A673 (cell line): ENCODE data around the gene UVRAG. TPM values are rescaled to one million over a fixed set of nuclear protein-coding genes. Genes with fewer than 3 reads are reported as not detected.

Source experiments
- BruUV-seq: library from RNA; stranded (reverse); fragments of 400-500 nt; replicated peaks from 2 replicates; lab custom pipeline; 2021; lab: Mats Ljungman, UMichigan
- CTCF ChIA-PET: fragments of 300-600 bp; sonication (Branson Sonifier 250); formaldehyde crosslinking; loops from one replicate; lab custom pipeline; 2022; ENCODE audit warnings: antibody characterized with exemption; lab: Charles Lee
- POLR2A ChIA-PET: fragments of 300-600 bp; sonication (Branson Sonifier 250); formaldehyde crosslinking; loops from one replicate; lab custom pipeline; 2022; ENCODE audit warnings: antibody characterized with exemption; ENCODE audit not compliant: low non-redundant PET; lab: Charles Lee
- DNase-seq: peaks from one replicate; pipeline ENCODE4 v3.0.0-alpha.2; 2015; ENCODE audit warnings: low spot score
- H3K27ac ChIP-seq: fragments of 200-600 bp; sonication (generic); 2 replicates; pipeline ENCODE4 v1.5.1; 2016; ENCODE audit warnings: mixed run types, low read depth, mild to moderate bottlenecking, mixed read lengths, antibody characterized with exemption, low read length; ENCODE audit not compliant: poor library complexity, severe bottlenecking
- H3K27me3 ChIP-seq: fragments of 200-600 bp; sonication (generic); replicated peaks from 2 replicates; pipeline ENCODE4 v1.6.1; 2017; ENCODE audit warnings: mixed run types, low read depth, mild to moderate bottlenecking, mixed read lengths, antibody characterized with exemption, low read length; ENCODE audit not compliant: insufficient read depth, poor library complexity
- H3K36me3 ChIP-seq: fragments of 200-600 bp; sonication (generic); 2 replicates; pipeline ENCODE4 v1.6.1; 2016; ENCODE audit warnings: mixed run types, mild to moderate bottlenecking, mixed read lengths, antibody characterized with exemption, low read length; ENCODE audit not compliant: insufficient read depth, poor library complexity, severe bottlenecking
- H3K4me1 ChIP-seq: fragments of 200-600 bp; sonication (generic); 2 replicates; pipeline ENCODE4 v1.6.1; 2017; ENCODE audit warnings: mixed run types, mild to moderate bottlenecking, mixed read lengths, antibody characterized with exemption, low read length; ENCODE audit not compliant: insufficient read depth, poor library complexity, severe bottlenecking
- H3K4me3 ChIP-seq: fragments of 200-600 bp; sonication (generic); 2 replicates; pipeline ENCODE4 v1.5.1; 2016; ENCODE audit warnings: low read depth, mixed run types, mild to moderate bottlenecking, mixed read lengths, low read length; ENCODE audit not compliant: poor library complexity, severe bottlenecking
- H3K9me3 ChIP-seq: fragments of 200-600 bp; sonication (generic); 2 replicates; pipeline ENCODE4 v1.6.1; 2016; ENCODE audit warnings: mixed run types, low read depth, mild to moderate bottlenecking, mixed read lengths, antibody characterized with exemption, low read length; ENCODE audit not compliant: poor library complexity, severe bottlenecking
- CTCF ChIP-seq: fragments of 300-800, 200-600 bp; sonication (generic); conservative IDR thresholded peaks from 2 replicates; pipeline ENCODE4 v1.5.1; 2017; ENCODE audit warnings: low read depth, mild to moderate bottlenecking, antibody characterized with exemption, low read length, moderate library complexity, mixed read lengths
- EZH2 ChIP-seq: fragments of 200-600 bp; sonication (generic); IDR thresholded peaks from 2 replicates; pipeline ENCODE4 v1.6.1; 2017; ENCODE audit warnings: borderline replicate concordance, low read depth, mild to moderate bottlenecking, mixed read lengths, antibody characterized with exemption, low read length; ENCODE audit not compliant: poor library complexity, severe bottlenecking
- intact Hi-C: fragments of 100-400 bp; cut with micrococcal nuclease; formaldehyde crosslinking; loops from one replicate; pipeline ENCODE4 v1.10.0; 2022; ENCODE audit not compliant: unreplicated experiment
- total RNA-seq: library from RNA; stranded (reverse); gene quantifications from 2 replicates; pipeline ENCODE4 v1.2.3, GENCODE V29; 2021

The UVRAG gene
- total RNA-seq, 1 experiment from 2014 or later, result 21.1 TPM

GRCh38 chr11:76188873-76189272 is 373.9 kb downstream of the UVRAG start:
- H3K27me3 ChIP-seq, result no peaks in the 10 kb centered on the region
- ChIA-PET CTCF (no interaction called here), POLR2A (no interaction called here)
- TF ChIP-seq CTCF (no peak), EZH2 (no peak)
- H3K36me3 ChIP-seq, result no peaks in the 10 kb centered on the region
- intact Hi-C loops, result no loop called here
- BruUV-seq, result no TSS peak
- no peaks in the 10 kb centered on the region for H3K4me1 ChIP-seq
- no peak for DNase-seq
- no peak overlapping the region for H3K27ac ChIP-seq
- H3K9me3 ChIP-seq, result no peaks in the 10 kb centered on the region
- no peak overlapping the region for H3K4me3 ChIP-seq

DNA sequence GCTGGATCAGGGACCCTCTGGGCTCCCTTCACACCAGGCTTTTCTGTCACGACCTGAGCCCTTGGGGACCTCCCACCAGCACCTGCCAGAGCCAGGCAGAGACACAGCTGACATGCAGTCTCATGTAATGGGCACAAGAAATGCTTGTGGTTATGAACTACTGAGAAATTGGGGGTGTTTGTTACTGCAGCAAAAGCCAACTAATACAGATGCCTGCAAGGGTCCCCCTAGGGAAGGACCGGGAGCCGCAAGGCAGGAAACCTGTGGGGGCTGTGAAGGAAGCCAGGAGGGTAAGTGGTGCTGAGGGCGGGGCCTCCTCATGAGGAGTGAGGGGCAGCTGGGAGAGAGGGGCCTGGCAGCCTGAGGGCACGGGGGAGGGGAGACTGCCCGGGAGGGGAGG is 374.7 kb downstream of the UVRAG start:
- CTCF ChIA-PET, result no interaction called here
- no TSS peak for BruUV-seq
- POLR2A ChIA-PET, result no interaction called here

DNA sequence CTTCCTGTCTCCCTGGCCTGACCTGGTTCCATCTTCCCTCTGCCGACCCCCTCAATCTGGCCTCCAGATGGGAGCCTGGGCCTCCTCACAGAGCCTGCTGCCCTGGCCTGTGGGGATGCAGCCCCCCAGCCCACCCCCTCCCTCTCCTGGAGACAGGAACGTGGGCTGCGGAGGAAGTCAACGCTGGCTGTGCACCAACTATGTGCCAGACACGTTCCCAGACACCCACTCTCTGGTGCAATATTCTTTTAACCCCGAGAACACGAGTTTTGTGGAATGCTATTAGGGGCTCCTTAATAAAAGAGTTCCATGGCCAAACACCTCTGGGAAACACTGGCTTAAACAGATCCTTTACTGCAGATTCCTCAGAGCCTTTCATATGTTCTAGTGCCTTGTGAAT is 375.4 kb downstream of the UVRAG start:
- H3K27ac ChIP-seq, result no peak overlapping the region
- no peak overlapping the region for H3K4me3 ChIP-seq
- ChIA-PET CTCF (no interaction called here), POLR2A (no interaction called here)
- H3K36me3 ChIP-seq, result no peaks in the 10 kb centered on the region
- H3K27me3 ChIP-seq, result no peaks in the 10 kb centered on the region
- DNase-seq, result no peak
- TF ChIP-seq EZH2, result no peak
- no peak for TF ChIP-seq CTCF
- BruUV-seq, result no TSS peak
- H3K4me1 ChIP-seq, result no peaks in the 10 kb centered on the region
- intact Hi-C loops, result no loop called here
- H3K9me3 ChIP-seq, result no peaks in the 10 kb centered on the region

More for the DNA sequence above, 374.7 kb downstream of the UVRAG start:
- H3K27me3 ChIP-seq, result no peaks in the 10 kb centered on the region
- no peaks in the 10 kb centered on the region for H3K4me1 ChIP-seq
- intact Hi-C loops, result no loop called here
- no peak for TF ChIP-seq CTCF
- TF ChIP-seq EZH2, result no peak
- no peak for DNase-seq
- no peak overlapping the region for H3K27ac ChIP-seq
- no peak overlapping the region for H3K4me3 ChIP-seq
- H3K9me3 ChIP-seq, result no peaks in the 10 kb centered on the region
- no peaks in the 10 kb centered on the region for H3K36me3 ChIP-seq

Other genes with a start within 250 kb of the UVRAG start
- 0.24 TPM in 1 of 2 replicates, not detected in the other for gene MAP6, start 146.2 kb upstream of the UVRAG start, total RNA-seq
- not detected in 2 replicates for gene MOGAT2, start 97.4 kb upstream of the UVRAG start, total RNA-seq
- gene DGAT2, start 46.4 kb upstream of the UVRAG start, total RNA-seq, result 3.7 and 4.1 TPM in 2 replicates